ENCODE results near the gene TLE4. TPM values are rescaled to one million over a fixed set of nuclear protein-coding genes. Genes with fewer than 3 reads are reported as not detected.

The TLE4 gene
- polyA plus RNA-seq, 2 of the 4 experiments (the other 2 are of a cell fraction): 14.3 to 23.1 TPM

GRCh38 chr9:79768194-79768593, 196.4 kb downstream of the TLE4 start:
- TF ChIP-seq TP53 (CRISPR knock-in tag; IDR thresholded peaks at IDR 0.05) (no peak), RFX5 (IDR thresholded peaks at IDR 0.05) (no peak), RARB (CRISPR knock-in tag; IDR thresholded peaks at IDR 0.05) (no peak), MAFK (IDR thresholded peaks at IDR 0.05; ENCODE audit: partially characterized antibody) (no peak), HOXB13 (CRISPR knock-in tag; IDR thresholded peaks at IDR 0.05; ENCODE audit: low read depth) (no peak), USF2 (IDR thresholded peaks at IDR 0.05) (no peak), CBX2 (IDR thresholded peaks at IDR 0.05; ENCODE audit: borderline replicate concordance, low read depth) (no peak), ZNF302 (CRISPR knock-in tag; IDR thresholded peaks at IDR 0.05) (no peak), RCOR1 (IDR thresholded peaks at IDR 0.05; ENCODE audit: low read depth, low read length) (no peak), E2F6 (IDR thresholded peaks at IDR 0.05; ENCODE audit: borderline replicate concordance, low read depth) (no peak), TFCP2L1 (CRISPR knock-in tag; IDR thresholded peaks at IDR 0.05) (no peak), ZC3H11A (IDR thresholded peaks at IDR 0.05) (no peak), ATOH8 (CRISPR knock-in tag; IDR thresholded peaks at IDR 0.05; ENCODE audit: low read depth) (no peak), NR3C1 (IDR thresholded peaks at IDR 0.05) (no peak), RNF2 (IDR thresholded peaks at IDR 0.05; ENCODE audit: borderline replicate concordance, low read depth) (no peak), CTCF (IDR thresholded peaks at IDR 0.05) (no peak), REST (IDR thresholded peaks at IDR 0.05) (no peak), HEYL (CRISPR knock-in tag; IDR thresholded peaks at IDR 0.05) (no peak)
- Histone ChIP-seq H3K4me3 (no peak overlapping the region), H3K4me2 (no peak overlapping the region), H3K9me3 (no peaks in the 10 kb centered on the region), H3K27ac (no peak overlapping the region), H3K4me1 (no peaks in the 10 kb centered on the region)
- ChIA-PET POLR2A (no interaction called here), CTCF (no interaction called here)
- no peak for FAIRE-seq
- WGBS (ENCODE audit: missing lambda C conversion rate): 23% methylated on average over 3 of the region's 3 CpGs
- no peak for DNase-seq (ENCODE audit: low read depth in 1 of 2, low spot score in 1 of 2)
- no peak for ATAC-seq

GRCh38 chr9:79769476-79770275, 197.9 kb downstream of the TLE4 start:
- no peak for FAIRE-seq
- CTCF ChIA-PET: no interaction called here
- WGBS (ENCODE audit: missing lambda C conversion rate): 46% methylated on average over 4 of the region's 4 CpGs
- no peak for TF ChIP-seq RFX5 (IDR thresholded peaks at IDR 0.05)
- no peak for TF ChIP-seq CEBPB (IDR thresholded peaks at IDR 0.05)
- TF ChIP-seq ATOH8 (CRISPR knock-in tag; IDR thresholded peaks at IDR 0.05; ENCODE audit: low read depth): no peak
- TF ChIP-seq EHMT2 (IDR thresholded peaks at IDR 0.05; ENCODE audit: low read depth): no peak
- no peak for TF ChIP-seq EP300 (IDR thresholded peaks at IDR 0.05)
- TF ChIP-seq POLR2AphosphoS2 (conservative IDR thresholded peaks at IDR 0.05; ENCODE audit: low read length): no peak
- TF ChIP-seq HOXA7 (CRISPR knock-in tag; IDR thresholded peaks at IDR 0.05): no peak
- no peak for TF ChIP-seq CHD2 (IDR thresholded peaks at IDR 0.05; ENCODE audit: low read length, partially characterized antibody)
- no peak for TF ChIP-seq USF2 (IDR thresholded peaks at IDR 0.05)
- TF ChIP-seq NPAS2 (CRISPR knock-in tag; IDR thresholded peaks at IDR 0.05; ENCODE audit: borderline replicate concordance): no peak
- TF ChIP-seq FOSB (CRISPR knock-in tag; IDR thresholded peaks at IDR 0.05): no peak
- no peak for TF ChIP-seq E2F6 (IDR thresholded peaks at IDR 0.05; ENCODE audit: borderline replicate concordance, low read depth)

More at GRCh38 chr9:79769476-79770275, 197.9 kb downstream of the TLE4 start:
- no peak for ATAC-seq
- no peaks in the 10 kb centered on the region for H3K4me1 ChIP-seq
- POLR2A ChIA-PET: no interaction called here
- no peak for DNase-seq (ENCODE audit: low read depth in 1 of 2, low spot score in 1 of 2)
- H3K27ac ChIP-seq: no peak overlapping the region
- H3K9me3 ChIP-seq: no peaks in the 10 kb centered on the region
- H3K4me2 ChIP-seq: no peak overlapping the region
- H3K4me3 ChIP-seq: no peak overlapping the region

Data from A549 (cell line).